Measurements from ENCODE around the gene ADRA2C. TPM values are rescaled to one million over a fixed set of nuclear protein-coding genes. Genes with fewer than 3 reads are reported as not detected.

The ADRA2C gene
- total RNA-seq, 1 experiment from 2014 or later = 28.1 TPM

- H3K79me2 ChIP-seq (ENCODE audit: insufficient read depth, low read length) = no peaks in the 10 kb centered on the region
- DNase-seq (ENCODE audit: low read depth, low spot score) = no peak
- H3K4me1 ChIP-seq (ENCODE audit: control insufficient read depth in 1 of 2, insufficient read depth in 2 of 2, low read length in 2 of 2) = no peaks in the 10 kb centered on the region
- CTCF ChIA-PET = no interaction called here
- no peaks in the 10 kb centered on the region for H4K20me1 ChIP-seq (ENCODE audit: insufficient read depth)
- H3K36me3 ChIP-seq (ENCODE audit: control insufficient read depth in 1 of 2, insufficient read depth in 2 of 2, low read length in 2 of 2) = no peaks in the 10 kb centered on the region
- POLR2A ChIA-PET = no interaction called here
- no peaks in the 10 kb centered on the region for H3K9me3 ChIP-seq (ENCODE audit: control insufficient read depth in 1 of 2, insufficient read depth in 1 of 2, low read depth in 1 of 2, low read length in 2 of 2)
- ATAC-seq = no peak
- BruUV-seq (replicated peaks) = no TSS peak
- H3K27ac ChIP-seq (ENCODE audit: low read depth, low read length) = no peak overlapping the region
- H3K9me2 ChIP-seq (ENCODE audit: insufficient read depth) = no peaks in the 10 kb centered on the region
- no peak overlapping the region for H3K9ac ChIP-seq (ENCODE audit: low read length)
- TF ChIP-seq ZNF274 (IDR thresholded peaks at IDR 0.05; ENCODE audit: low read depth, low read length) (no peak), POLR2AphosphoS5 (IDR thresholded peaks at IDR 0.05; ENCODE audit: low read depth, low read length) (no peak), JUND (IDR thresholded peaks at IDR 0.05) (no peak), SRF (IDR thresholded peaks at IDR 0.05; ENCODE audit: low read depth) (no peak), EZH2 (IDR thresholded peaks at IDR 0.05) (no peak), MAX (IDR thresholded peaks at IDR 0.05) (no peak), ATF3 (IDR thresholded peaks at IDR 0.05) (no peak), REST (IDR thresholded peaks at IDR 0.05; ENCODE audit: low read depth) (no peak), ELF1 (IDR thresholded peaks at IDR 0.05; ENCODE audit: borderline replicate concordance, low read depth) (no peak), TCF7L2 (IDR thresholded peaks at IDR 0.05; ENCODE audit: borderline replicate concordance, extremely low read depth, insufficient read depth, insufficient read length) (no peak), YY1 (IDR thresholded peaks at IDR 0.05; ENCODE audit: extremely low read depth, insufficient replicate concordance, low read depth, low read length) (no peak), POLR2A (IDR thresholded peaks at IDR 0.05; ENCODE audit: borderline replicate concordance, extremely low read depth, insufficient read depth, insufficient read length) (no peak)
- TF ChIP-seq, protein P1, sequence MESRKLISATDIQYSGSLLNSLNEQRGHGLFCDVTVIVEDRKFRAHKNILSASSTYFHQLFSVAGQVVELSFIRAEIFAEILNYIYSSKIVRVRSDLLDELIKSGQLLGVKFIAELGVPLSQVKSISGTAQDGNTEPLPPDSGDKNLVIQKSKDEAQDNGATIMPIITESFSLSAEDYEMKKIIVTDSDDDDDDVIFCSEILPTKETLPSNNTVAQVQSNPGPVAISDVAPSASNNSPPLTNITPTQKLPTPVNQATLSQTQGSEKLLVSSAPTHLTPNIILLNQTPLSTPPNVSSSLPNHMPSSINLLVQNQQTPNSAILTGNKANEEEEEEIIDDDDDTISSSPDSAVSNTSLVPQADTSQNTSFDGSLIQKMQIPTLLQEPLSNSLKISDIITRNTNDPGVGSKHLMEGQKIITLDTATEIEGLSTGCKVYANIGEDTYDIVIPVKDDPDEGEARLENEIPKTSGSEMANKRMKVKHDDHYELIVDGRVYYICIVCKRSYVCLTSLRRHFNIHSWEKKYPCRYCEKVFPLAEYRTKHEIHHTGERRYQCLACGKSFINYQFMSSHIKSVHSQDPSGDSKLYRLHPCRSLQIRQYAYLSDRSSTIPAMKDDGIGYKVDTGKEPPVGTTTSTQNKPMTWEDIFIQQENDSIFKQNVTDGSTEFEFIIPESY (IDR thresholded peaks at IDR 0.05; ENCODE audit: extremely low read depth, insufficient replicate concordance, low read length) = no peak
- RAD21 ChIA-PET (ENCODE audit: low non-redundant PET in 1 of 2, low total read pairs in 2 of 2, uncharacterized antibody in 2 of 2, unreplicated experiment in 2 of 2) = no interaction called here
- intact Hi-C loops (cut with micrococcal nuclease) = no loop called here
- H3K4me2 ChIP-seq (ENCODE audit: low read length) = no peak overlapping the region
- H3K4me3 ChIP-seq (replicated peaks in 1 of 2; ENCODE audit: low read depth in 1 of 2, low read length in 2 of 2) = no peak overlapping the region
- no peak overlapping the region for H2AFZ ChIP-seq (ENCODE audit: low read depth, low read length, poor library complexity, severe bottlenecking)
- peaks cover 17% of the 10 kb centered on the region for H3K27me3 ChIP-seq (ENCODE audit: insufficient read depth, low read length)
Observed at GRCh38 chr4:3810111-3810680, 44.0 kb downstream of the ADRA2C start.

Data from HCT116 (cell line).